A549 treated with Hydrocortisone at 1 μM for 4 hours (cell line): ENCODE data around the gene CYP1A1. TPM values are rescaled to one million over a fixed set of nuclear protein-coding genes. Genes with fewer than 3 reads are reported as not detected.

ENCODE experiments used
- total RNA-seq: library from RNA; stranded (reverse); fragments of 200-300 nt; extraction: Qiagen RNA extraction; gene quantifications from 5 replicates; pipeline ENCODE4 v1.2.3, GENCODE V29; 2022

Gene CYP1A1
- 1.4 to 2.5 TPM (median 1.8 TPM) in 5 replicates for total RNA-seq

GRCh38 chr15:74725225-74725774 lies at the start of gene CYP1A1:
Gene CYP1A1 (minus strand): TSS chr15:74725528. CDS start chr15:74723097, 2,431 bp downstream.

GRCh38 chr15:74748322-74748946 lies 23.1 kb upstream of the CYP1A1 start, which contains the start of gene CYP1A2:
Gene CYP1A2 (plus strand): TSS chr15:74748845. CDS start chr15:74749739, 894 bp downstream.

GRCh38 chr15:74695597-74696397 lies 29.5 kb downstream of the CYP1A1 start, which contains the start of gene EDC3:
Gene EDC3 (minus strand): TSS chr15:74696024. CDS start chr15:74675124, 20,900 bp downstream.

Other genes starting within 250 kb of the CYP1A1 start
- 2.8 to 4.1 TPM (median 3.3 TPM) in 5 replicates for gene ARID3B, start 184.3 kb downstream of the CYP1A1 start, total RNA-seq
- 32.0 to 46.3 TPM (median 32.8 TPM) in 5 replicates for gene CLK3, start 109.7 kb downstream of the CYP1A1 start, total RNA-seq
- 18.7 to 26.6 TPM (median 20.9 TPM) in 5 replicates for gene EDC3, start 29.5 kb downstream of the CYP1A1 start, total RNA-seq
- gene CYP1A2, start 23.3 kb upstream of the CYP1A1 start, total RNA-seq = not detected in 5 replicates
- gene CSK, start 56.6 kb upstream of the CYP1A1 start, total RNA-seq = 59.4 to 74.2 TPM (median 63.1 TPM) in 5 replicates
- 0.09 to 0.15 TPM in 2 of 5 replicates, not detected in the others for gene LMAN1L, start 87.3 kb upstream of the CYP1A1 start, total RNA-seq
- 0.05 to 0.06 TPM in 2 of 5 replicates, not detected in the others for gene CPLX3, start 101.1 kb upstream of the CYP1A1 start, total RNA-seq
- 31.5 to 35.9 TPM (median 33.9 TPM) in 5 replicates for gene ULK3, start 117.6 kb upstream of the CYP1A1 start, total RNA-seq
- gene SCAMP2, start 147.8 kb upstream of the CYP1A1 start, total RNA-seq = 62.6 to 67.1 TPM (median 64.1 TPM) in 5 replicates
- gene MPI, start 164.5 kb upstream of the CYP1A1 start, total RNA-seq = 27.3 to 43.1 TPM (median 29.9 TPM) in 5 replicates
- 31.2 to 40.6 TPM (median 35.3 TPM) in 5 replicates for gene FAM219B, start 181.3 kb upstream of the CYP1A1 start, total RNA-seq
- 375 to 627 TPM (median 557 TPM) in 5 replicates for gene COX5A, start 212.5 kb upstream of the CYP1A1 start, total RNA-seq
- 19.2 to 26.0 TPM (median 25.6 TPM) in 5 replicates for gene RPP25, start 231.2 kb upstream of the CYP1A1 start, total RNA-seq